NB4 (cell line): ENCODE measurements around the gene APMAP.
"Not testable (repeated sequence)": the region's sequence is repeated elsewhere in the genome, so short reads cannot be mapped to it uniquely, and the experiment has no call there.

Source experiments
- DNase-seq: peaks from one replicate; pipeline ENCODE4 v3.0.0; 2010; ENCODE audit warnings: low read depth
- H3K4me3 ChIP-seq: one replicate; pipeline ENCODE4 v1.5.1; 2011; ENCODE audit warnings: mild to moderate bottlenecking, low read depth, low read length, moderate library complexity
- MYC ChIP-seq: IDR thresholded peaks from 2 replicates; pipeline ENCODE4 v1.6.1; 2011; ENCODE audit warnings: low read depth, low read length
- POLR2A ChIP-seq: IDR thresholded peaks from 2 replicates; pipeline ENCODE4 v1.6.1; 2011; ENCODE audit warnings: mild to moderate bottlenecking; ENCODE audit not compliant: insufficient read length; ENCODE audit errors: extremely low read depth
- TF ChIP-seq, protein P1 (sequence below): IDR thresholded peaks from one replicate; pipeline ENCODE4 v1.5.1; 2012; ENCODE audit warnings: low read depth, low read length
- TF ChIP-seq, protein P2 (sequence below): IDR thresholded peaks from 2 replicates; pipeline ENCODE4 v1.6.1; 2011; ENCODE audit warnings: low read depth, low read length

Gene APMAP

DNA sequence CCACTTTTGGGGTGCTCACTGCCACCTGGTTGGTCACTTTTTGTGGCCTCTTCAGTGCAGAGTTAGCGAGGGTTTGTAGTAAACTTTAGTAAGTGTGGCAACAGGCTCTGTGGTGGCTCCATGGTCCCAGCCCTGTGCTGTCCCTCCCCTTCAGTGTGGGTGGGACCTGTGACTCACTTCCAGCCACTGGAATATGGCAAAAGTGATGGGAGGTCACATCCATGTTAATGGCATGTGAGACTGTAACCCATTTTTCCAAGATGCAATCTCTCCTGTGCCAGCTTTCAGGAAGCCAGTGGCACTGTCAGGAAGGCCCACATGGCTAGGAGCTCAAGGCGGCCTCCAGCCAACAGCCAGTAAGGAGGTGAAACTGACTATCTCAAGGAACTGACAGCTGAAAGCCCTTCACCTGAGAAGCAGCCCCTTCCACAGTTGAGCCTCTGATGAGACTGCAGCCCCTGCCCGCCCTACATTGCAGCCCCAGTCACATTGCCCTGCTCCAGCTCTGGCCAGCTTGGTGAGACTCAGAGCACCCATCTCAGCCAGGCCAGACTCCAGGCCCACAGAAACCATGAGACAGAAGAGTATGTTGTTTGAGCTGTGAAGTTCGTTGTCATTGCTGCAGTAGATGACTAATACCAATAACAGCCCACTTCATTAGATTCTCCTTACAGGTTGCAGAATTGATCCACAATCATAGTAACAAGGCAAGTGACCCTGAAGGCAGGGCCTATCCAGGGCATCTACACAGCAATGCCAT is 56.6 kb downstream of the APMAP start:
- H3K4me3 ChIP-seq: no peak overlapping the region
- DNase-seq: no peak
- TF ChIP-seq, protein P1, sequence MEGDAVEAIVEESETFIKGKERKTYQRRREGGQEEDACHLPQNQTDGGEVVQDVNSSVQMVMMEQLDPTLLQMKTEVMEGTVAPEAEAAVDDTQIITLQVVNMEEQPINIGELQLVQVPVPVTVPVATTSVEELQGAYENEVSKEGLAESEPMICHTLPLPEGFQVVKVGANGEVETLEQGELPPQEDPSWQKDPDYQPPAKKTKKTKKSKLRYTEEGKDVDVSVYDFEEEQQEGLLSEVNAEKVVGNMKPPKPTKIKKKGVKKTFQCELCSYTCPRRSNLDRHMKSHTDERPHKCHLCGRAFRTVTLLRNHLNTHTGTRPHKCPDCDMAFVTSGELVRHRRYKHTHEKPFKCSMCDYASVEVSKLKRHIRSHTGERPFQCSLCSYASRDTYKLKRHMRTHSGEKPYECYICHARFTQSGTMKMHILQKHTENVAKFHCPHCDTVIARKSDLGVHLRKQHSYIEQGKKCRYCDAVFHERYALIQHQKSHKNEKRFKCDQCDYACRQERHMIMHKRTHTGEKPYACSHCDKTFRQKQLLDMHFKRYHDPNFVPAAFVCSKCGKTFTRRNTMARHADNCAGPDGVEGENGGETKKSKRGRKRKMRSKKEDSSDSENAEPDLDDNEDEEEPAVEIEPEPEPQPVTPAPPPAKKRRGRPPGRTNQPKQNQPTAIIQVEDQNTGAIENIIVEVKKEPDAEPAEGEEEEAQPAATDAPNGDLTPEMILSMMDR: no peak
- TF ChIP-seq, protein P2, sequence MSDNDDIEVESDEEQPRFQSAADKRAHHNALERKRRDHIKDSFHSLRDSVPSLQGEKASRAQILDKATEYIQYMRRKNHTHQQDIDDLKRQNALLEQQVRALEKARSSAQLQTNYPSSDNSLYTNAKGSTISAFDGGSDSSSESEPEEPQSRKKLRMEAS: no peak
- no peak for TF ChIP-seq POLR2A
- TF ChIP-seq MYC: no peak

DNA sequence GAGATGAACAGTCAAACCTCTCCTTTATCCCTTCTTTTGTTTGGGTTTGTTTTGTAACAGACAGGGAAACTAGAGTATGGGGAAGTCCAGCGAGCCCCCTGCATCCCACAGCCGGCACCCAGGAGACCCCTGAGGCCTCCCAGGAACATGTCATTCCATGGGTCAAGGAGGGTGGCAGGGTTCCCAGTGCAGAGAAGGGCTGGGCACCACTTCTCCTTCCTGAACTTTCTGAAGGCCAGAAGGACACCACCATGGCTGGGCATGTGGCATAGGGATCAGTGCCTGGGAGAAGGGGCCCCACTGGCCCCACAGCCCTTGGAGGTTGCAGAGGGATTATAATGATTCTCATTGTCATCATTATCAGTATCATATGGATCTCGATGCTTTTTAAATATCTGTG is 57.4 kb downstream of the APMAP start:
- DNase-seq: no peak
- TF ChIP-seq, protein P1: no peak
- TF ChIP-seq, protein P2: no peak
- TF ChIP-seq POLR2A (no peak), MYC (no peak)
- no peak overlapping the region for H3K4me3 ChIP-seq

- no peak for DNase-seq
- TF ChIP-seq, protein P1: no peak
- TF ChIP-seq MYC (no peak), POLR2A (no peak)
- TF ChIP-seq, protein P2: no peak
- H3K4me3 ChIP-seq: no peak overlapping the region
Observed at GRCh38 chr20:24934716-24935115, 57.8 kb downstream of the APMAP start.

DNA sequence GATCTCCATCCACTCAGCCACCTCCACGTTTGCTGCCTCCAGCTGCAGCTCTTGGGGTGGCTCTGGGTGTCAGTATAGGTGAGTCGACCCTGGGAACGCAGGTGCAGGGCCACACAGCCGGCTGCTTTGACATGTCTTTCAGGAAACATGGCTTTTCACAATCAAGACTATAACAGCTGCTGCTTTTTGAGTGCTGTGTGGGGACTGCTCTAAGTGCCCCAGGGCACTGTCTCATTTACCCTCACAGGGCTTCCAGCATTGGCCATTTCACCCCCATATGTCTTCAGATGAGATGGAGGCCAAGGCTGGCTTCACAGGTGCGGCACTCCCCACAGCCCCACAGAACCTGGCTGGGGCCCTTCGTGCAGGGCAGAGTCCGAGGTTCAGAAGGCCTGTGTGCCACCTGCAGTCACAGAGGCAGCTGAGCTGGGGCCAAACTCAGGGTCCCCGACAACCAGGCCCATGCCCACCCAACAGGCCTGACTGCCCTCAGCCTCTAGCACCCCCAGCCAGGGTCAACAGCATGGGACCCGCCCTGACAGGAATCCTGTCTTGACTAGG is 58.4 kb downstream of the APMAP start:
- H3K4me3 ChIP-seq: no peak overlapping the region
- no peak for DNase-seq
- no peak for TF ChIP-seq MYC
- TF ChIP-seq, protein P2: no peak
- TF ChIP-seq, protein P1: no peak
- TF ChIP-seq POLR2A: no peak

GRCh38 chr20:24933266-24933908 is 59.2 kb downstream of the APMAP start:
- DNase-seq: no peak
- TF ChIP-seq MYC (no peak), POLR2A (no peak)
- TF ChIP-seq, protein P2: no peak
- TF ChIP-seq, protein P1: no peak
- H3K4me3 ChIP-seq: no peak overlapping the region

- H3K4me3 ChIP-seq: not testable (repeated sequence)
- DNase-seq: peak; percentile 36
Observed at GRCh38 chr20:24931893-24932292, 60.7 kb downstream of the APMAP start.
